Renal cortical epithelial cell (primary cell): ENCODE measurements around the gene CPB1. TPM values are rescaled to one million over a fixed set of nuclear protein-coding genes. Genes with fewer than 3 reads are reported as not detected.

Experiments
- DNase-seq: peaks from one replicate; pipeline ENCODE4 v3.0.0-alpha.2; 2011; ENCODE audit warnings: low read depth
- total RNA-seq: library from RNA; depleted of rRNA; stranded (reverse); fragments of >200 nt; gene quantifications from 2 replicates; pipeline ENCODE4 v1.2.3, GENCODE V29; 2014

CPB1 gene
- total RNA-seq, 1 donor from 2014 or later: not detected

DNA sequence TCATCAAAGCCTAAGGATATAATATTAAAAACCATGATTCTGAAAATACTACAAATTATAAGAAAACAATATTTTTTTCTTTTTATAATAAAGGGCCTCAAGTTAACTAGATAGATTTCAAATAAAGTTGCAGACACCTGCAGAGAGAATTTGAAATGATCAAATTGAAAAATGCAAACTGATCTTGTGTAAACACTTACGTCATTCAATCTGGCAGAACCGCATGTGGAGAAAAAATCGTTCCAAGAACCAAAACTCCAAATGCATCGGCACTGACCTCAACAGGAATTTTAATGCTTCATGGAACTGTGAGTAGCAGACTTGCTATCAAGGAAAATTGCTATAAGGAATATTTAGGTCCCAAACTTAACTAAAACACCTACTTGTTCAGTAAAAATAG lies 54.7 kb downstream of the CPB1 start:
- DNase-seq: peak; percentile 3

DNA sequence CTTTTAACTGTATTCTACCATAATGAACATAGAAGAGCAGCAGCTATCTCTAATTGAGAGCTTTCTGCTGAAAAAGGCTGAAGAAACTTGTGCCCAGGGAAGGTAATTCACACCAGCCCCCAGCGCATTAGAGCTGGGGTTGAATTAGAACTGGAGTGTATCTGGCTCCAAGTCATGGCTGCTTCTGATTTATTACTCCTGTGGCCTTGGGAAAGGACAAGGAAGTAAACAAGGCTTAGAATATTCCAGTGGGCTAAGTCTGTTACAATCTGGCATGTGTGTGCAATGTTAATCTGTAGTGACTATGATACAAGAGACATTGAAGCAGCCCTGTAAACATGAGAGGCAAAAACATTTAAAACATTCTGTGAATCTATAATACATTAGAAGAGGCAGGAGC lies 55.6 kb downstream of the CPB1 start:
- no peak for DNase-seq

DNA sequence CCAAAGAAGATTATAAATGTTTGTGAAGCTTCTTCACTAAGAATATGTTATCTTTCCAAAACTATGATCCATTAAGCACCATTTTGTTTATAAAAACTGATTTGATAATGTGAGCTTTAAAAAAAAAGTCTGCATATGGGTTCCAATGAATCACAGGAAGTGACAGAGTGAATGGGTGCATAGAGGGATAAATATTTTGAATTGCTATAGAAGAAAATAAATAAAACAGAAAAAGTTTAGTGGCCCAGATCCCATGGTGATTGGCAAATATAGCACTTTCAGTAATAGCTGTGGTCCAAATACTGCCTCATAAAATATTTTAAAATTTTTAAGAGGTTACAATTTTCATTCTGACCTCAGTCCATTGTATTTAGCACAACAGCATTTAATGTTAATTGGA lies 56.6 kb downstream of the CPB1 start:
- no peak for DNase-seq

GRCh38 chr3:148889828-148890227 lies 62.2 kb downstream of the CPB1 start:
- no peak for DNase-seq

DNA sequence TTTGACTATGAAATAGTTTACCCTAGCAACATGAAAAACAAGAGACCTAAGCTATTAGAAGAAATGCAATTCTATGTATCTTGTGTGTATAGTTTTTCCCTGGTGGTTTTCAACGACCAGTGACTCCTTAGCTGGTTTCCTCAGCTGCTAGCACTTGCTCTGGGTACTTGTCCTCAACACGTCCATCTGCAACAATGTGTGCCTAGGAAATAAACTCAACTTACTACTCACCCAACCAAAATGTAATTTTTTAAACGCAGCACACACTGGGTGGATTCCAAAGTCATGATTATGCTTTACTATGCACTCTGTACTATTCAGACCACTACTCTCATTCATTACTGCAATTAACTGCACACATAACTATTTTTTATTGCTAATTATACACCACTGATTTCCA lies 68.5 kb downstream of the CPB1 start:
- DNase-seq: no peak

GRCh38 chr3:148901987-148902791 lies 74.6 kb downstream of the CPB1 start:
- DNase-seq: no peak

DNA sequence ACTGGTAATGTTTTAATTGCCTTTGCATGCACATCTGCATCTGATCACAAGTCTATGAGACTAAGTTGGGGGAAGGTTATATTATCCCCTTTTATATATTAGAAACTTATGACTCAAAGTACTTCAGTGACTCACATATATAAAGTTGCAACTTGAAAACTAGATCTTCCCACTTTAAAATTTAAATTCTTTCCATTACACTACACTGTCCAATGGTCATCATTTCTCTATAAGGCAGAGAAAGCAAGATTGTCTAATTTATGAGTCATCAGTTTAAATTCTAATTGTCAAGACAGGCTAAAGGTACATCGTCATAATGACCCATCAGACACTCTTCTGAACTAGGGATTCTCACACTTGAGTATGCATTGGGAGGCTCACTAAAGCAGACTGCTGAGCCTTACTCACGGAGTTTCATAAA lies 75.4 kb downstream of the CPB1 start:
- no peak for DNase-seq

DNA sequence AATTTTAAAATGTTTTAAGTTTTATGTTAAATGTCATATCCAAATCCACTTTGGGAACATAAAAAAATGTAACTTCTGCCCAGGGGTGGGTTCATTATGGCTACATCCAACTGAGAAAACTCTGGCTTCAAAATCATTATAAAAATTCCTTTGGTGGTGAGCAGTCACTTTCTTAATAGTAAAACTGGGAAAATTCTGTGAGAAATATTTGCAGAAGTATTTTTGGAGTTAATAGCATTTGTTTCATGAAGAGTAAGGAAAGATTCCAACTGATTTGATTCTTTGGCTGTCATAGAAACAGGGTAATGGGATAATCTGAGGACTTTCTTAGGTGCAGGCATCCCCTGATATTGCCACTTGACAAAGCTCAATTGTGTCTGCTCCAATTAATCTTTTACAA lies 76.3 kb downstream of the CPB1 start:
- DNase-seq: no peak

- DNase-seq: no peak
Measured at GRCh38 chr3:148906667-148907066, 79.1 kb downstream of the CPB1 start.

Other genes starting within 250 kb of the CPB1 start
- not detected in 2 replicates for gene AGTR1, start 129.9 kb upstream of the CPB1 start, total RNA-seq
- gene CPA3, start 37.5 kb downstream of the CPB1 start, total RNA-seq: not detected in 2 replicates
- gene GYG1, start 163.7 kb downstream of the CPB1 start, total RNA-seq: 25.0 and 37.5 TPM in 2 replicates